Measurements from ENCODE around the gene TEX14.

GRCh38 chr17:58521680-58522079 is 170.2 kb downstream of the TEX14 start:
- TF ChIP-seq CTCF (IDR thresholded peaks at IDR 0.05; ENCODE audit: extremely low read depth in 1 of 2, insufficient read depth in 1 of 2, low read depth in 1 of 2, low read length in 2 of 2) (no peak), POLR2A (IDR thresholded peaks at IDR 0.05; ENCODE audit: low read depth, low read length) (no peak), MYC (IDR thresholded peaks at IDR 0.05; ENCODE audit: low read depth, low read length) (no peak), MAX (IDR thresholded peaks at IDR 0.05; ENCODE audit: insufficient read depth, insufficient read length) (no peak), POLR2AphosphoS5 (IDR thresholded peaks at IDR 0.05; ENCODE audit: insufficient read depth, low read depth, low read length) (no peak)

Measured in endothelial cell of umbilical vein (primary cell).